Peyer's patch (tissue), 4 donors: ENCODE measurements around the gene MERTK.

Experiments
- CTCF ChIP-seq, 6 experiments: fragments of 450-650 bp in 4 of 6; fragments of 200-600 bp in 2 of 6; sonication (generic) in 1 of 6; IDR thresholded peaks; one replicate each; pipeline ENCODE4 v1.5.1; 2017 to 2019; ENCODE audit warnings: antibody characterized with exemption in 6 of 6, mild to moderate bottlenecking in 3 of 6, moderate library complexity in 1 of 6
- POLR2A ChIP-seq, 2 donors: fragments of 450-650 bp; IDR thresholded peaks; one replicate each; pipeline ENCODE4 v1.5.1; 2017; ENCODE audit warnings: antibody characterized with exemption in 2 of 2, mild to moderate bottlenecking in 2 of 2, moderate library complexity in 2 of 2

GRCh38 chr2:112004253-112004645 is 105.8 kb downstream of the MERTK start:
- TF ChIP-seq CTCF (IDR thresholded peaks at IDR 0.05) (no peak), POLR2A (IDR thresholded peaks at IDR 0.05) (no peak)
